ENCODE measurements around the gene WDR18.

Gene WDR18

GRCh38 chr19:964761-965694 lies 19.1 kb upstream of the WDR18 start:
- DNase-seq (ENCODE audit: low read depth): no peak

GRCh38 chr19:966485-967088 lies 17.6 kb upstream of the WDR18 start:
- no peak for DNase-seq (ENCODE audit: low read depth)

- no peak for DNase-seq (ENCODE audit: low read depth)
Measured at GRCh38 chr19:970695-971094, 13.4 kb upstream of the WDR18 start.

- no peak for DNase-seq (ENCODE audit: low read depth)
Measured at GRCh38 chr19:971795-972194, 12.3 kb upstream of the WDR18 start.

- DNase-seq (ENCODE audit: low read depth): no peak
Measured at GRCh38 chr19:972281-972680, 11.9 kb upstream of the WDR18 start.

- DNase-seq (ENCODE audit: low read depth): no peak
Measured at GRCh38 chr19:973726-974563, 10.2 kb upstream of the WDR18 start.

GRCh38 chr19:974564-975257 lies 9.4 kb upstream of the WDR18 start:
- no peak for DNase-seq (ENCODE audit: low read depth)

GRCh38 chr19:976476-976875 lies 7.7 kb upstream of the WDR18 start:
- DNase-seq (ENCODE audit: low read depth): no peak

- DNase-seq (ENCODE audit: low read depth): no peak
Measured at GRCh38 chr19:977058-977464, 7.1 kb upstream of the WDR18 start.

GRCh38 chr19:979318-979741 lies 4.8 kb upstream of the WDR18 start:
- DNase-seq (ENCODE audit: low read depth): no peak

- DNase-seq (ENCODE audit: low read depth): no peak
Measured at GRCh38 chr19:980133-980998, 3.8 kb upstream of the WDR18 start.

- peak; percentile 36 for DNase-seq (ENCODE audit: low read depth)
Measured at GRCh38 chr19:982567-983170, 1.5 kb upstream of the WDR18 start.

GRCh38 chr19:986083-986482 lies 1.9 kb downstream of the WDR18 start:
- no peak for DNase-seq (ENCODE audit: low read depth)

- DNase-seq (ENCODE audit: low read depth): no peak
Measured at GRCh38 chr19:988081-988480, 3.9 kb downstream of the WDR18 start.

GRCh38 chr19:988510-988909 lies 4.4 kb downstream of the WDR18 start:
- DNase-seq (ENCODE audit: low read depth): no peak

GRCh38 chr19:989381-990081 lies 5.4 kb downstream of the WDR18 start:
- DNase-seq (ENCODE audit: low read depth): no peak

- DNase-seq (ENCODE audit: low read depth): no peak
Measured at GRCh38 chr19:990119-990571, 6.0 kb downstream of the WDR18 start.

- DNase-seq (ENCODE audit: low read depth): no peak
Measured at GRCh38 chr19:990746-991145, 6.6 kb downstream of the WDR18 start.

GRCh38 chr19:991174-991931 lies 7.2 kb downstream of the WDR18 start:
- peak; percentile 46 for DNase-seq (ENCODE audit: low read depth)
